Fibroblast of lung (primary cell): ENCODE data around the gene ABL1.

Source experiments
- CTCF ChIP-seq, 2 donors: IDR thresholded peaks in 1 of 2; conservative IDR thresholded peaks in 1 of 2; 1 replicate in 1 of 2; 2 replicates in 1 of 2; pipeline ENCODE4 v1.5.1; 2011 to 2012; ENCODE audit warnings: low read length in 2 of 2, control low read depth in 1 of 2, inconsistent platforms in 1 of 2, low read depth in 1 of 2, mild to moderate bottlenecking in 1 of 2
- EZH2 ChIP-seq: IDR thresholded peaks from 2 replicates; pipeline ENCODE4 v1.5.1; 2012; ENCODE audit warnings: low read length, control low read depth, mild to moderate bottlenecking; ENCODE audit errors: missing control alignments

- TF ChIP-seq CTCF (conservative IDR thresholded peaks at IDR 0.05 in 1 of 2, IDR thresholded peaks at IDR 0.05 in 1 of 2; ENCODE audit: low read depth in 1 of 2, low read length in 2 of 2) (no peak), EZH2 (no peak)
Measured at GRCh38 chr9:130872912-130873503, 38.0 kb downstream of the ABL1 start.
